ENCODE results near the gene RTEL1.

- TF ChIP-seq CTCF (IDR thresholded peaks at IDR 0.05; ENCODE audit: low read depth, low read length, poor library complexity, severe bottlenecking) (no peak), EZH2phosphoT487 (IDR thresholded peaks at IDR 0.05; ENCODE audit: borderline replicate concordance, low read length) (no peak)
Measured at GRCh38 chr20:63662813-63663189, 4.7 kb downstream of the RTEL1 start.

Measured in DOHH2 (cell line).